Stimulated activated CD4-positive, alpha-beta T cell treated with anti-CD3 and anti-CD28 coated beads, Interleukin-4, amount 100 ng/mL, for 24 hours (primary cell): ENCODE results near the gene SNAPC4.
"Not testable (repeated sequence)": the region's sequence is repeated elsewhere in the genome, so short reads cannot be mapped to it uniquely, and the experiment has no call there.

ENCODE experiments used
- DNase-seq: peaks from one replicate; pipeline ENCODE4 v3.0.0-alpha.2; 2020

SNAPC4 gene

GRCh38 chr9:136433849-136434579 lies 34.0 kb upstream of the SNAPC4 start:
- no peak for DNase-seq

DNA sequence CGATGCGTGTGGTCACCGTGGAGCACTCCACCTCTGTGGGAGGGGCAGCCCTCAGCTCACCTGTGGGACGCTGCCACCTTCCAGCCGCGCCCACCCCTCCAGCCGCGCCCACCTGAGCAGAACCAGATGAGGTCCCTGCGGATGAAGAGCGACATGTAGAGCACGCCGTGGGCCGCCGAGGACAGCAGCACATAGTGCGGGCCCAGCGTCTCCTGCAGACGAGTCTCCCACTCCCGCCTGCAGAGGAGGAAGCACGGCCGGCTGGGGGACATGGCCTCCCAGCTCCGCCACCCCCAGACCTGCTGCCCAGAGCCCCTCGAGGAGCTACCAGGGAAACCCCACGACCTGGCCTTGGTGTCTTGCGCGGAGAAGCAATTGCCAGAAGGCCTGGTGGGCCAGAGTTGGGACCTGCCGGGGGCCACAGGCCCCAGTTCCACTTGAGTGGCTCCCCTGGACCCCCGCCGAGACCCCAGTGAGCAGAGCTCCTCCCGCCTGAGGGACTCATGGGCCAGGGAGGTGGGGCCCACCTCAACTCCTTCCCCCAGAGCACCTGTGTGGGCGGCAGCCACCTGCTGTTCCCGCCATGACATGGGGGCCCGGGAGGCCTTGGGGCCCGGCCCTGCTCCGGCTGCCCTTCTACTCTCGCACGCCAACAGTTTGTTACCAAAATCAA lies 33.2 kb upstream of the SNAPC4 start:
- DNase-seq, result no peak

- DNase-seq, result no peak
These were observed 32.6 kb upstream of the SNAPC4 start for GRCh38 chr9:136432591-136432990.

- no peak for DNase-seq
These were observed 31.9 kb upstream of the SNAPC4 start for GRCh38 chr9:136431782-136432350.

GRCh38 chr9:136430588-136431234 lies 30.7 kb upstream of the SNAPC4 start:
- no peak for DNase-seq

DNA sequence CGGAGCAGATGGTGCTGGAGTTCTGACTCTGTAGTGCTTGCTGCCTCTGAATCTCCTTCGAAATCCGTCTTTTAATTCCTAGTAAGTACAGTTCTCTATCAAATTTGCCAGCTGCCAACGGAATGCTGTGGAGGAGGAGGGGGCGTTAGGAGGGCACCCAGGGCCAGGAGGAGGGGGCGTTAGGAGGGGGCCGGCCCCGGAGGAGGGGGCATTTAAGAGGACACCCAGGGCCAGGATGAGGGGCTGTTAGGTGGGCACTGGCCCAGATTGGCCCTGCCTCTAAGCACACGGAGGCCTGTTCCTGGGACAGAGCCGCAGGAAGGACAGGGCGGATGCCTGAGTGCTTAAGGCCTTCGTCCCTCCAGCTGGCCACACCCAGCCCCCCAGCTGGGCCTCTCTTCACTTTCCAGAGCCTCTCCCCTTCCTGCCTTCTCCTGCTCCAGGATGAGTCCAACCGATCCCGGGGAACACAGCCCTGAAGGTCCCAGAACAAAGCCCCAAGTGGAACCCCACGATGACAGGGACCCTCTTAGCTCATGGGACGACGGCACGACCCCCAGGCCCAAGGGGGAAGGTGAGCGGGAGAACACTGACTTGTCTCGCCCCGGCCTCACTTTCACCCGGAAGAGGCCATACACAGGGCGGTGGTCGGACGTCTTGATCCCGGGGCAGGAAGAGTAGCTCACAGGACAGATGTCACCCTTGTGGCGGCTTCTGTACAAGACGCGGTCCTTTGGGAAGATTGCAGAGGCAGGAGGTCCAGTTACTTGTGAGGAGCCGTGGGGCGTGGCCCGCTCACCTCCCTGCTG lies 29.9 kb upstream of the SNAPC4 start:
- DNase-seq, result no peak

- no peak for DNase-seq
These were observed 29.2 kb upstream of the SNAPC4 start for GRCh38 chr9:136429075-136429628.

DNA sequence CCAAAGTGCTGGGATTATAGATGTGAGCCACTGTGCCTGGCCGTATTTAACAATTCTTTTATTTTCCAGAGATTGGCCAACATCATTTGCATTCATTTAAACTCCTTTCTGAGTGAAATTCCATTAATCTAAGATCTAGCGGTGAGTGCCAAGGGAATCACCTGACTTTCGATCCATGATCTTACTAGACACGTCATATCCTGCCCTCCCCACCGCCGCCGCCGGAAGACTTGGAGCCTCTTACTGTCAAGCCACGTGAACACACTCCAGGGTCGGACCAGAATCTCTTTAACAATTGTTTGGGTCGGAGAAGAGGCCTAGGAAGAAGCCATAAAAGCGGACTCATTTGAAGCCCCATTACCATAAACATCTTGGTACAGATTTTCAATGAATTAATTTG lies 26.8 kb upstream of the SNAPC4 start:
- no peak for DNase-seq

DNA sequence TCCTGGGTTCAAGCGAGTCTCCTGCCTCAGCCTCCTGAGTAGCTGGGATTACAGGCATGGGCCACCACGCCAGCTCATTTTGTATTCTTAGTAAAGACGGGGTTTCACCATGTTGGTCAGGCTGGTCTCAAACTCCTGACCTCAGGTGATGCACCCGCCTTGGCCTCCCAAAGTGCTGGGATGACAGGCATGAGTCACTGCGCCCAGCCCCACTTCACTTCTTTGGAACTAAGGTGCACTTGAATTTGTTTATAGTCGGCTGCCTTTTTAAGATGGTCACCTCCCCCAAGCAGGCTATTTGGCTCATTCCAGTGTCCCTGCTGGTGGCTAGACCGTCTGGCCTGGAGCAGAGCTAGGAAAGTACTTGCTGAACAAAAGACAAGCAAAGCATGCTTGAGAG lies 25.4 kb upstream of the SNAPC4 start:
- not testable (repeated sequence) for DNase-seq

GRCh38 chr9:136424750-136425362 lies 24.9 kb upstream of the SNAPC4 start:
- no peak for DNase-seq

DNA sequence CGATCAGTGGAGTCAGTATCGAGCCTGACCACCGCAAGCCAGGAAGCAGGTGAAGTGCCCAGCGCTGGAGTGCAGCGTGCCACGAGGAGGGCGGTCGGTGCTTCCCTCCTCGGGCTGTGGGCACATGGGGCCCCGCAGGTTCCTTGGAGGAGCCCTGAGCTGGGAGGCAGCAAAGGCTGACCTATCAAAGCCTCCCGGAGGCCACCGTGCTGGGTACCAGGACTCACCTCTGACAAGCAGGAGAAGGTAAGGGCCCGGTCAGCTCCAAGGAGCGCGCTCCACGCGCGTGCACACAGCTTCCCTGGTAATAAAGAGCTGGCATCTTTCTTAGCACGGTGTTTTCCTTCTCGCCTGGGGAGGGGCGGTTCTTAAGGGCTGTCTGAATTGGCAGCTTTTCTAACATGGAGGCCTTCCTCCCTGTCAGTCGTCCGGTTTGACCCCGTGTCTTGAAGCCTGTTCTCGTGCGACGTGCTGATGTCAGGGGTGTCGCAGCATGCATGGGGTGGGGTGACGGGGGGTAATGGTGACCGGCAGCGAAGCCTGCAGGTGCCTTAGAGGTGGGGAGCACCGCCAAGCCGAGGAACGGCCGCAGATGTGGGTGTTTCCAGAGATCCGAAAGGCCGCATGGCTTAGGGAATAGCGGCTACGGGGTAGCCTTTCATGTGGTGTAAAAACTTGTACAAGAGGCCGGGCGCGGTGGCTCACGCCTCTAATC lies 23.6 kb upstream of the SNAPC4 start:
- no peak for DNase-seq

- DNase-seq, result no peak
These were observed 22.9 kb upstream of the SNAPC4 start for GRCh38 chr9:136422876-136423275.

DNA sequence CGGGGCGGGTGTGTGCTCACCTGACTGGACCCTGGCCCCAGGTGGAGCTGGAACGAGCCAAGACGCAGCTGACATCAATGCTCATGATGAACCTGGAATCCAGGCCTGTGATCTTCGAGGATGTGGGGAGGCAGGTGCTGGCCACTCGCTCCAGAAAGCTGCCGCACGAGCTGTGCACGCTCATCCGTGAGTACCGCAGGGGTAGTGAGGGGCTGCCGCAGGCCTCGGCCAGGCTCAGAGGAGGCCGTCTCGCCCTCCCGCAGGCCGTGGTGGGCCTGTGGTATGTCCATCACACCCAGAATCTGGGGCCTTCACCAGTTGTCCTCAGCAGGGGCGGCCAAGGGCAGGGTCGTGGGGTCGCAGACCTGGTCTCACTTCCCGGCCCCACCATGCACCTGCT lies 21.8 kb upstream of the SNAPC4 start:
- DNase-seq, result no peak

- DNase-seq, result no peak
These were observed 19.1 kb upstream of the SNAPC4 start for GRCh38 chr9:136419092-136419420.

GRCh38 chr9:136418182-136419091 lies 18.5 kb upstream of the SNAPC4 start:
- DNase-seq, result no peak

DNA sequence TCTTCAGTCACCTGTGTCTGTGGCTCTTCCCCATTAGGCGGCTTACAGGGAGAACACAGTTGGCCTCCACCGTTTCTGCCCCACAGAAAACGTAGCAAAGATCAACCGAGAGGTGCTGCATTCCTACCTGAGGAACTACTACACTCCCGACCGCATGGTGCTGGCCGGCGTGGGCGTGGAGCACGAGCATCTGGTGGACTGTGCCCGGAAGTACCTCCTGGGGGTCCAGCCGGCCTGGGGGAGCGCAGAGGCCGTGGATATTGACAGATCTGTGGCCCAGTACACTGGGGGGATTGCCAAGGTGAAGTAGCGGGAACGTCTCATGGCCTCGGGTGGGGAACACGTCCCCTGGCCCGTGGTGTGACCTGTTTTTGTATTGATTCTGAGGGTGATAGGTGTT lies 16.9 kb upstream of the SNAPC4 start:
- no peak for DNase-seq

DNA sequence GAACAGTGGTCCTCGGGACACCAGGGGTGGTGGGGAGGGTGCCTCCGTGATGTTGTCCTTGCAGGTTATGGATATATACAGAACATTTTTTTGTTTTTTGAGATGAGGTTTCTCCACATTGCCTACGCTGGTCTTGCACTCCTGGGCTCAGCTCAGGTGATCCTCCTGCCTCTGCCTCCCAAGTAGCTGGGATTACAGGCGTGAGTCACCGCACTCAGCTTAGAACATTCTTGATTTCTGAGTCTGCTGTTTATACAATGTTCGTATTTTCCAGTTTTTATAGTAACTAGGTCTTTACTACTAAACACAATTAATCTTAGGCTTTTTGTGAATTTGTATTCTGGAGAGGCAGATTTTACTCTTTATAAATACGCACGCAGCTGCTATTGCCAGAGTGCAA lies 16.5 kb upstream of the SNAPC4 start:
- DNase-seq, result no peak

GRCh38 chr9:136412962-136413361 lies 13.0 kb upstream of the SNAPC4 start:
- no peak for DNase-seq

DNA sequence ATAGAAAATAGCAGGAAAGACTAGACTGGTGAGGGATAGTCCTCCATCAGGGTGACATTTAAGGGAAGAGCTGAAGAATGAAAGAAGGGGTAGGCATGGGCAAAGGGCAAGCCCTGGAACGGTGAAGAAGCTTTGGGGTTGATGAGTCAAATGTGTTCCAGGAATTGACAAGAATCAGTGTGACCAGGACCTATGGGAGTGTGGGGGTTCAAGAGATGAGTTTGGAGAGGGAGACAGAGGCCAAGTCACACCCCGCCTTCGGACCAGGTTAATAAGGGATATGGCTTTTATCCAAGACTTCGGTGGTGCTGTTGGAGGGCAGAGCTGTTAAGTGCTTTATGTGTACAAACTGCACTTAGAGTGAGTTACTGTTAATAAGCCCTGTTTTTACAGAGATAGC lies 11.4 kb upstream of the SNAPC4 start:
- DNase-seq, result no peak

GRCh38 chr9:136410500-136411287 lies 10.7 kb upstream of the SNAPC4 start, which contains the start of the genes ENTR1 and PMPCA:
Gene ENTR1 (minus strand): TSS chr9:136410614. CDS start chr9:136410397, 217 bp downstream.
Gene PMPCA (plus strand): TSS chr9:136410658. CDS start chr9:136410669, 11 bp downstream.
- peak; percentile 97 for DNase-seq
